ENCODE results near the gene PARVG.

PARVG gene

GRCh38 chr22:44195189-44195871 lies 14.6 kb downstream of the PARVG start:
- DNase-seq (ENCODE audit: low read depth): no peak

GRCh38 chr22:44196241-44196640 lies 15.5 kb downstream of the PARVG start:
- DNase-seq (ENCODE audit: low read depth): no peak

DNA sequence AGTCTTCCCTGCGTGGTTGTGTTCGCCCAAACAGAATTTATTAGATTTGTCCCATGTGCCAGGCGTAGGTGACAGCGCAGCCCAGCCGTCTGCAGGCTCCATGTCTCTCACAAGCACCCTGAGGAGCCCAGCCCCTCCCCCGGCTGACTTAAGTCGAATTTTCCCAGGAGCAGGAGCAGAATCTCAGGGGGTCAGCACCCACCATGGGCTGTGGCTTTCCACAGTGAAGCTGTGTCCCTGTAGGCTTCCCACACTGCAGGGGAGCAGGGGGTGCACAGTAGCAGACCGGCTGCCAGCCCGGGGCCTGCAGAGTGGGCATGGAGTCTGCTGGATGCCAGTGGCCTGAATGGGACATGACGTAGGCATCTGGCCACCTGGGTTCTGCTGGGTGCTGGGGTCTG lies 16.0 kb downstream of the PARVG start:
- DNase-seq (ENCODE audit: low read depth): no peak

DNA sequence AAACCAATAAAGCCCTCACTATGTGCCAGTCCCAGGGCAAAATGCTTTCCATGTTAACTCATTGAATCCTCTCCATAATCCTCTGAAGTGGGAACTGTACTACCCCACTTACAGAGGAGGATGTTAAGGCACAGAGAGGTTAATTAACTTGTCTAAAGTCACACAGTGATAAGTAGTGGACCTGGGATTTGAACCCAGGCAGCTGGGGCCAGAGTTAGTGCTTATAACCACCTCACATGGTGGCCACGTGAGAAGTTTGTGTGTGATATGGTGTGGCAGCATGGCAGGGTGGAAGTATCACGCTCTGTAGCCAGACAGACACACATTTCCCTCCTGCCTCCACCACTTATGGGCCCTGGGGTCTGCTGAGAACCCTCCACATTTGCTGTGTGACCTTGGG lies 16.5 kb downstream of the PARVG start:
- DNase-seq (ENCODE audit: low read depth): no peak

GRCh38 chr22:44199164-44199563 lies 18.4 kb downstream of the PARVG start:
- DNase-seq (ENCODE audit: low read depth): no peak

GRCh38 chr22:44199866-44200265 lies 19.1 kb downstream of the PARVG start:
- DNase-seq (ENCODE audit: low read depth): no peak

- no peak for DNase-seq (ENCODE audit: low read depth)
Measured at GRCh38 chr22:44200451-44200850, 19.7 kb downstream of the PARVG start.

GRCh38 chr22:44200855-44201550 lies 20.3 kb downstream of the PARVG start:
- DNase-seq (ENCODE audit: low read depth): no peak

GRCh38 chr22:44201665-44202064 lies 20.9 kb downstream of the PARVG start:
- no peak for DNase-seq (ENCODE audit: low read depth)

DNA sequence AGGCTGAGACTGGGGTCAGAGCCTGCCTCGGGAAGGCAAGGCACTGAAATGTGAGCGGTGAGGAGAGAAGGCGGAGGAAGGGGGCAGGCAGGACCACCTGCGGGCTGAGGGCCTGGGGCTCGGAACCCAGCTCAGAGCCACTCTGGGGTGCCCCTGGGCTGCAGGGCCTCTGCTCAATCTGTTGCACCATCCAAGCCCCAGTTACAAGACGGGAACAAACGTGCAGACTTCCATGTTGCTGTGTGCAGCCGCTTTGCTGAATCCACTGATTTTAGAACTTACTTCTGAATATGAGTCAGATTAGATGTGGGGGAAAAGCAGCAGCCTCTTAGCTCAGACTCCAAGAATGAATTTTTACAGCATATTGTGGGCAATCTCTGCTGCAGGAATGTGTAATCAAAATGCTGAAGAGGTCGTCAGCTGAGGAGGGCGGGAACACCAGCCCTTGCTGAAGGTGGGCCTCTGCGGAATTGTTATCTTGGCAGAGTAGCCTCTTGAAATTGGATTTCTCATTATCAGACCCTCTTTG lies 21.6 kb downstream of the PARVG start:
- no peak for DNase-seq (ENCODE audit: low read depth)

GRCh38 chr22:44203203-44203602 lies 22.5 kb downstream of the PARVG start:
- no peak for DNase-seq (ENCODE audit: low read depth)

- no peak for DNase-seq (ENCODE audit: low read depth)
Measured at GRCh38 chr22:44204739-44205515, 24.2 kb downstream of the PARVG start.

GRCh38 chr22:44205516-44206329 lies 25.0 kb downstream of the PARVG start:
- DNase-seq (ENCODE audit: low read depth): no peak

- DNase-seq (ENCODE audit: low read depth): no peak
Measured at GRCh38 chr22:44206330-44206645, 25.6 kb downstream of the PARVG start.

- DNase-seq (ENCODE audit: low read depth): no peak
Measured at GRCh38 chr22:44206696-44207095, 26.0 kb downstream of the PARVG start.

GRCh38 chr22:44207173-44207980 lies 26.7 kb downstream of the PARVG start:
- no peak for DNase-seq (ENCODE audit: low read depth)

GRCh38 chr22:44207981-44208317 lies 27.2 kb downstream of the PARVG start:
- DNase-seq (ENCODE audit: low read depth): no peak

DNA sequence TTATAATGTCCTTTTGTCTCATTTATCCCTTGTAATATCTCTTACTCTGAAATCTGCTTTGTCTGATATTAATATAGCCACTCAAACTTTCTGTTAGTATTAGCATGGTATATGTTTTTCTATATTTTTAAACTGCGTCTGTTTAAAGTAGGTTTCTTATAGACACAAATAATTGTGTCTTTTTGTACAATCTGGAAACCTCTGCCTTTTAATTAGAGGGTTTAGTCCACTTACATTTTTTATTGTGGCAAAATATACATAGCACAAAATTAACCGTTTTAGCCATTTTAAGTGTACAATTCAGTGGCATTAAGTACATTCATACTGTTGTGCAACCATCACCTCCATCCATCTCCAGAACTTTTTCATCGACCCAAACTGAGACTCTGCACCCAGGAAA lies 28.6 kb downstream of the PARVG start:
- no peak for DNase-seq (ENCODE audit: low read depth)

- DNase-seq (ENCODE audit: low read depth): no peak
Measured at GRCh38 chr22:44210722-44211121, 30.0 kb downstream of the PARVG start.

DNA sequence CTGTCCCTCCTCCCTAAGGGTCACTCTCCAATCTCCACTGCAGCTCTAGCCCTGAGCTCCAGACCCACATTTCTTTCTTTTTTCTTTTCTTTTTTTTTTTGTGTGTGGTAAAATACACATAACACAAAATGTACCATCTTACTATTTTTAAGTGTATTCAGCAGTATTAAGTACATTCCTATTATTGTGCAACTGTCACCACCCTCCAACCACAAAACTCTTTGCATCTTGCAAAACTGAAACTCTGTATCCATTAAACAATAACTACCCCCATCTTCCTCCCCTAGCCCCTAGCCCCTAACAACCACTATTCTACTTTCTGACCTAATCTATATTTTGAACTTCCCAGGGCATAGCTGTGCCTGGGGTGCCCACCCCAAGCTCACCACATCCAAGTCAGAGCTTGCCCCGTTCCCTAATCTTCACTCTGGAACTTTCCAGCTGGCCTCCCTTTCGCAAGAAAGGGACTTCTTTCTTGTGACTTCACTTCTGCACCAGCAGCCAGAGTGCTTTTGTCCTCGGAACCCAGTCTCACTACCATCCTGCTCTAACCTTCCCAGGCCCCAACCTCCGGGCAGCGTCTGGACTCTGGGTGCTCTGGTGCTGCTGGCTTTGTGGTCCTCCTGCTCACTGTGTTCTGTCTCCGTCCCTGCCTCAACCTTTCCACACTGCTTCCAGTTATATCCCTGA lies 30.7 kb downstream of the PARVG start:
- DNase-seq (ENCODE audit: low read depth): no peak

Measured in activated T-cell treated with anti-CD3 and anti-CD28 coated beads for 1 hour (primary cell).